HCT116 (cell line): ENCODE measurements around the gene SLC5A1. TPM values are rescaled to one million over a fixed set of nuclear protein-coding genes. Genes with fewer than 3 reads are reported as not detected.

Experiments
- ATAC-seq: fragments of 200-7000 bp; cut with Tn5 transposase; 2 replicates; pipeline ENCODE4 v1.9.1; 2020; ENCODE audit warnings: mild to moderate bottlenecking, moderate library complexity
- BruUV-seq: library from RNA; stranded (reverse); fragments of 400-500 nt; replicated peaks from 2 replicates; lab custom pipeline; 2021; lab: Mats Ljungman, UMichigan
- CTCF ChIA-PET: fragments of 300-600 bp; sonication (Branson Sonifier 250); formaldehyde crosslinking; loops from one replicate; lab custom pipeline; 2021; ENCODE audit warnings: antibody characterized with exemption; lab: Charles Lee
- POLR2A ChIA-PET: fragments of 300-600, 350-600 bp; sonication (Branson Sonifier 250); formaldehyde crosslinking; loops from one replicate; lab custom pipeline; 2021; ENCODE audit warnings: antibody characterized with exemption; lab: Charles Lee
- RAD21 ChIA-PET, 2 experiments: fragments of 300-600 bp; sonication (Branson Sonifier 250); formaldehyde crosslinking; loops; one replicate each; lab custom pipeline; 2023; ENCODE audit warnings: low total read pairs in 2 of 2; ENCODE audit not compliant: uncharacterized antibody in 2 of 2, unreplicated experiment in 2 of 2, low non-redundant PET in 1 of 2; lab: Charles Lee
- DNase-seq: peaks from one replicate; pipeline ENCODE4 v3.0.0-alpha.2; 2010; ENCODE audit warnings: low read depth, low spot score
- H2AFZ ChIP-seq: fragments of 200-600 bp; shearing (Covaris generic), sonication (generic); 2 replicates; pipeline ENCODE4 v1.6.1; 2017; ENCODE audit warnings: low read depth, mixed run types, mixed read lengths, antibody characterized with exemption, low read length; ENCODE audit not compliant: poor library complexity, severe bottlenecking
- H3K27ac ChIP-seq: 2 replicates; pipeline ENCODE4 v1.5.1; 2012; ENCODE audit warnings: low read depth, low read length
- H3K27me3 ChIP-seq: fragments of 200-600 bp; sonication (generic); 2 replicates; pipeline ENCODE4 v1.6.1; 2016; ENCODE audit warnings: mixed run types, low read length, mixed read lengths; ENCODE audit not compliant: insufficient read depth
- H3K36me3 ChIP-seq, 2 experiments: fragments of 200-500 bp in 1 of 2; fragments of 200-600 bp in 1 of 2; sonication (Bioruptor generic) in 1 of 2; sonication (generic) in 1 of 2; 2 replicates each; pipeline versions ENCODE4 v1.5.1 to v1.6.1; 2014 to 2016; ENCODE audit warnings: low read length in 2 of 2, inconsistent platforms in 1 of 2, mixed read lengths in 1 of 2, mixed run types in 1 of 2; ENCODE audit not compliant: insufficient read depth in 2 of 2, control insufficient read depth in 1 of 2
- H3K4me1 ChIP-seq, 2 experiments: fragments of 200-600 bp in 1 of 2; sonication (generic) in 1 of 2; 2 replicates each; pipeline versions ENCODE4 v1.5.1 to v1.6.1; 2012 to 2017; ENCODE audit warnings: low read length in 2 of 2, inconsistent platforms in 1 of 2, mild to moderate bottlenecking in 1 of 2, mixed read lengths in 1 of 2, mixed run types in 1 of 2, moderate library complexity in 1 of 2; ENCODE audit not compliant: insufficient read depth in 2 of 2, control insufficient read depth in 1 of 2
- H3K4me2 ChIP-seq: fragments of 200-600 bp; sonication (generic); 2 replicates; pipeline ENCODE4 v1.6.1; 2017; ENCODE audit warnings: mixed run types, low read length, mixed read lengths
- H3K4me3 ChIP-seq, 2 experiments: fragments of 200-600 bp in 1 of 2; sonication (generic) in 1 of 2; replicated peaks in 1 of 2; 2 replicates each; pipeline ENCODE4 v1.5.1; 2011 to 2016; ENCODE audit warnings: low read length in 2 of 2, control low read depth in 1 of 2, low read depth in 1 of 2, mild to moderate bottlenecking in 1 of 2, mixed read lengths in 1 of 2, mixed run types in 1 of 2
- H3K79me2 ChIP-seq: fragments of 200-600 bp; sonication (generic); 2 replicates; pipeline ENCODE4 v1.6.1; 2017; ENCODE audit warnings: mild to moderate bottlenecking, mixed run types, low read length, moderate library complexity, mixed read lengths; ENCODE audit not compliant: insufficient read depth
- H3K9ac ChIP-seq: fragments of 200-600 bp; sonication (generic); 2 replicates; pipeline ENCODE4 v1.6.1; 2016; ENCODE audit warnings: low read length, mixed read lengths
- H3K9me2 ChIP-seq: fragments of 200-600 bp; sonication (generic), shearing (Covaris generic); 2 replicates; pipeline ENCODE4 v1.6.1; 2017; ENCODE audit warnings: mixed run types, mild to moderate bottlenecking, moderate library complexity; ENCODE audit not compliant: insufficient read depth
- H3K9me3 ChIP-seq, 2 experiments: fragments of 200-500 bp in 1 of 2; fragments of 200-600 bp in 1 of 2; sonication (Bioruptor generic) in 1 of 2; sonication (generic) in 1 of 2; 2 replicates each; pipeline ENCODE4 v1.6.1; 2014 to 2017; ENCODE audit warnings: low read length in 2 of 2, mixed read lengths in 2 of 2, inconsistent platforms in 1 of 2, low read depth in 1 of 2, mild to moderate bottlenecking in 1 of 2, mixed run types in 1 of 2, moderate library complexity in 1 of 2; ENCODE audit not compliant: control insufficient read depth in 1 of 2, insufficient read depth in 1 of 2
- H4K20me1 ChIP-seq: fragments of 200-600 bp; sonication (generic), shearing (Covaris generic); 2 replicates; pipeline ENCODE4 v1.6.1; 2017; ENCODE audit warnings: mixed run types, mild to moderate bottlenecking, moderate library complexity; ENCODE audit not compliant: insufficient read depth
- CBX3 ChIP-seq: IDR thresholded peaks from 2 replicates; pipeline ENCODE4 v1.6.1; 2012; ENCODE audit warnings: low read depth
- EGR1 ChIP-seq: IDR thresholded peaks from 2 replicates; pipeline ENCODE4 v1.6.1; 2012; ENCODE audit warnings: low read depth
- EZH2 ChIP-seq: fragments of 200-600 bp; sonication (generic); IDR thresholded peaks from 2 replicates; pipeline ENCODE4 v1.6.1; 2017; ENCODE audit warnings: antibody characterized with exemption, mixed run types
- FOSL1 ChIP-seq: IDR thresholded peaks from 2 replicates; pipeline ENCODE4 v1.6.1; 2012; ENCODE audit warnings: low read depth
- JUND ChIP-seq: IDR thresholded peaks from 2 replicates; pipeline ENCODE4 v1.6.1; 2012
- MAX ChIP-seq: IDR thresholded peaks from 2 replicates; pipeline ENCODE4 v1.6.1; 2012
- REST ChIP-seq: IDR thresholded peaks from 2 replicates; pipeline ENCODE4 v1.6.1; 2012; ENCODE audit warnings: low read depth
- SIN3A ChIP-seq: IDR thresholded peaks from 2 replicates; pipeline ENCODE4 v1.6.1; 2012; ENCODE audit warnings: low read depth
- SP1 ChIP-seq: IDR thresholded peaks from 2 replicates; pipeline ENCODE4 v1.6.1; 2012; ENCODE audit warnings: low read depth
- ZBTB33 ChIP-seq: IDR thresholded peaks from 2 replicates; pipeline ENCODE4 v1.6.1; 2011; ENCODE audit warnings: mild to moderate bottlenecking, low read length, moderate library complexity; ENCODE audit not compliant: insufficient replicate concordance; ENCODE audit errors: extremely low read depth
- intact Hi-C: fragments of 100-400 bp; cut with micrococcal nuclease; formaldehyde crosslinking; loops from 2 replicates; pipeline ENCODE4 v1.10.0; 2022
- total RNA-seq: library from RNA; stranded (reverse); gene quantifications from one replicate; pipeline ENCODE4 v1.2.1, GENCODE V29; 2021; ENCODE audit not compliant: unreplicated experiment

Gene SLC5A1
- total RNA-seq, 1 experiment from 2014 or later: 0.32 TPM

- Histone ChIP-seq H3K79me2 (no peaks in the 10 kb centered on the region), H3K9ac (no peak overlapping the region), H3K4me3 (no peak overlapping the region), H4K20me1 (no peaks in the 10 kb centered on the region), H3K27me3 (no peaks in the 10 kb centered on the region), H3K4me2 (peak overlapping the region; percentile 26), H3K4me1 (peaks cover 0 to 32% of the 10 kb centered on the region in 2 experiments; a peak in 2 of 4 replicates), H3K9me3 (no peaks in the 10 kb centered on the region), H2AFZ (no peak overlapping the region), H3K9me2 (no peaks in the 10 kb centered on the region), H3K36me3 (no peaks in the 10 kb centered on the region), H3K27ac (no peak overlapping the region)
- TF ChIP-seq EGR1 (no peak), MAX (0 out of 2 replicates have a peak, but pooled peaks have one; percentile 23), SP1 (peak; percentile 20; the same call in 1 of the 2 replicates), CBX3 (0 out of 2 replicates have a peak, but pooled peaks have one; percentile 11), JUND (peak; percentile 24; the same call in 1 of the 2 replicates), SIN3A (no peak), EZH2 (no peak), REST (no peak), ZBTB33 (no peak), FOSL1 (peak; percentile 71)
- CTCF ChIA-PET: no interaction called here
- no TSS peak for BruUV-seq
- RAD21 ChIA-PET: no interaction called here
- DNase-seq: no peak
- POLR2A ChIA-PET: no interaction called here
- intact Hi-C loops: no loop called here
- no peak for ATAC-seq
Observed at GRCh38 chr22:32024796-32025195, 18.3 kb upstream of the SLC5A1 start.
